H9 (cell line): ENCODE results near the gene TDRKH. TPM values are rescaled to one million over a fixed set of nuclear protein-coding genes. Genes with fewer than 3 reads are reported as not detected.
A peak's percentile ranks its signal among the peaks of the same experiment; 100 is the strongest.

Experiments
- DNase-seq: peaks from one replicate; pipeline ENCODE4 v3.0.0-alpha.2; 2017
- H2AFZ ChIP-seq: one replicate; pipeline ENCODE4 v1.6.1; 2013; ENCODE audit warnings: mild to moderate bottlenecking, low read length, control low read depth, moderate library complexity
- H2AK5ac ChIP-seq: 2 replicates; pipeline ENCODE4 v1.6.1; 2013; ENCODE audit warnings: low read length, control low read depth, mixed read lengths; ENCODE audit not compliant: insufficient read length
- H2BK120ac ChIP-seq: one replicate; pipeline ENCODE4 v1.6.1; 2013; ENCODE audit warnings: low read depth, mild to moderate bottlenecking, low read length, control low read depth, inconsistent platforms; ENCODE audit not compliant: poor library complexity, severe bottlenecking
- H2BK12ac ChIP-seq: 2 replicates; pipeline ENCODE4 v1.6.1; 2013; ENCODE audit warnings: low read length, control low read depth, mixed read lengths, low read depth; ENCODE audit not compliant: insufficient read length
- H2BK15ac ChIP-seq: 2 replicates; pipeline ENCODE4 v1.6.1; 2013; ENCODE audit warnings: low read depth, low read length, control low read depth
- H2BK20ac ChIP-seq: one replicate; pipeline ENCODE4 v1.6.1; 2013; ENCODE audit warnings: low read depth, mild to moderate bottlenecking, low read length, control low read depth, inconsistent platforms; ENCODE audit not compliant: poor library complexity, severe bottlenecking
- H2BK5ac ChIP-seq: 2 replicates; pipeline ENCODE4 v1.6.1; 2013; ENCODE audit warnings: low read length, control low read depth, mixed read lengths; ENCODE audit not compliant: insufficient read length
- H3K14ac ChIP-seq: 2 replicates; pipeline ENCODE4 v1.6.1; 2013; ENCODE audit warnings: low read length, control low read depth; ENCODE audit not compliant: insufficient read depth
- H3K18ac ChIP-seq: 2 replicates; pipeline ENCODE4 v1.6.1; 2013; ENCODE audit warnings: low read depth, mild to moderate bottlenecking, mixed read lengths, low read length, control low read depth; ENCODE audit not compliant: insufficient read length
- H3K23ac ChIP-seq: 2 replicates; pipeline ENCODE4 v1.6.1; 2013; ENCODE audit warnings: low read length, control low read depth, mixed read lengths, low read depth; ENCODE audit not compliant: insufficient read length
- H3K23me2 ChIP-seq: 2 replicates; pipeline ENCODE4 v1.6.1; 2013; ENCODE audit warnings: low read depth, mild to moderate bottlenecking, mixed read lengths, low read length, control low read depth; ENCODE audit not compliant: insufficient read length, poor library complexity, severe bottlenecking
- H3K27ac ChIP-seq: 2 replicates; pipeline ENCODE4 v1.5.1; 2013; ENCODE audit warnings: low read length, control low read depth, mixed read lengths, low read depth; ENCODE audit not compliant: insufficient read length
- H3K27me3 ChIP-seq: 2 replicates; pipeline ENCODE4 v1.6.1; 2013; ENCODE audit warnings: low read length, control low read depth, inconsistent platforms; ENCODE audit not compliant: insufficient read depth
- H3K4ac ChIP-seq: 2 replicates; pipeline ENCODE4 v1.6.1; 2013; ENCODE audit warnings: low read depth, mild to moderate bottlenecking, control low read depth, inconsistent platforms, low read length, moderate library complexity
- H3K4me1 ChIP-seq: 2 replicates; pipeline ENCODE4 v1.6.1; 2013; ENCODE audit warnings: low read length, control low read depth, inconsistent platforms; ENCODE audit not compliant: insufficient read depth
- H3K4me2 ChIP-seq: 2 replicates; pipeline ENCODE4 v1.6.1; 2013; ENCODE audit warnings: low read length, control low read depth, mixed read lengths; ENCODE audit not compliant: insufficient read length, insufficient read depth
- H3K56ac ChIP-seq: 2 replicates; pipeline ENCODE4 v1.6.1; 2013; ENCODE audit warnings: low read depth, mild to moderate bottlenecking, mixed read lengths, low read length, control low read depth; ENCODE audit not compliant: insufficient read length
- H3K79me1 ChIP-seq: 2 replicates; pipeline ENCODE4 v1.6.1; 2013; ENCODE audit warnings: low read depth, mild to moderate bottlenecking, moderate library complexity, low read length, control low read depth, inconsistent platforms; ENCODE audit not compliant: insufficient read depth, poor library complexity, severe bottlenecking
- H3K79me2 ChIP-seq: 2 replicates; pipeline ENCODE4 v1.6.1; 2013; ENCODE audit warnings: low read length, control low read depth, inconsistent platforms; ENCODE audit not compliant: insufficient read depth
- H3K9ac ChIP-seq: 2 replicates; pipeline ENCODE4 v1.6.1; 2013; ENCODE audit warnings: low read length, control low read depth, mixed read lengths; ENCODE audit not compliant: insufficient read length; ENCODE audit errors: extremely low read depth
- H3K9me3 ChIP-seq: one replicate; pipeline ENCODE4 v1.6.1; 2013; ENCODE audit warnings: low read depth, low read length, inconsistent platforms; ENCODE audit not compliant: control insufficient read depth
- H3T11ph ChIP-seq: one replicate; pipeline ENCODE4 v1.6.1; 2013; ENCODE audit warnings: mild to moderate bottlenecking, low read length, control low read depth, inconsistent platforms
- H4K20me1 ChIP-seq: one replicate; pipeline ENCODE4 v1.6.1; 2013; ENCODE audit not compliant: control insufficient read depth, insufficient read length, insufficient read depth
- H4K5ac ChIP-seq: 2 replicates; pipeline ENCODE4 v1.6.1; 2013; ENCODE audit warnings: low read depth, mild to moderate bottlenecking, mixed read lengths, low read length, control low read depth; ENCODE audit not compliant: insufficient read length
- H4K8ac ChIP-seq: replicated peaks from 2 replicates; pipeline ENCODE4 v1.6.1; 2013; ENCODE audit warnings: low read length, control low read depth, mixed read lengths, low read depth; ENCODE audit not compliant: insufficient read length
- H4K91ac ChIP-seq: 2 replicates; pipeline ENCODE4 v1.6.1; 2013; ENCODE audit warnings: low read depth, mild to moderate bottlenecking, moderate library complexity, mixed read lengths, low read length, control low read depth; ENCODE audit not compliant: insufficient read length
- H3K27ac Mint-ChIP-seq, 3 experiments: 2 replicates in 2 of 3; 3 replicates in 1 of 3; pipeline ENCODE4 v1.8.0; 2020 to 2021; ENCODE audit warnings: mixed read lengths in 3 of 3, mild to moderate bottlenecking in 1 of 3, moderate library complexity in 1 of 3
- H3K27me3 Mint-ChIP-seq: 2 replicates; pipeline ENCODE4 v1.8.0; 2021; ENCODE audit warnings: low read depth, mild to moderate bottlenecking, moderate library complexity, mixed read lengths
- H3K36me3 Mint-ChIP-seq, 3 experiments: 2 replicates in 2 of 3; 3 replicates in 1 of 3; pipeline ENCODE4 v1.8.0; 2020 to 2021; ENCODE audit warnings: low read depth in 3 of 3, mixed read lengths in 3 of 3; ENCODE audit not compliant: insufficient read depth in 1 of 3
- H3K4me1 Mint-ChIP-seq, 2 experiments: 2 replicates each; pipeline ENCODE4 v1.8.0; 2020; ENCODE audit warnings: mixed read lengths in 2 of 2
- H3K4me3 Mint-ChIP-seq, 2 experiments: 2 replicates in 1 of 2; 3 replicates in 1 of 2; pipeline ENCODE4 v1.8.0; 2020 to 2021; ENCODE audit warnings: mild to moderate bottlenecking in 2 of 2, mixed read lengths in 2 of 2, moderate library complexity in 1 of 2
- H3K9me3 Mint-ChIP-seq, 2 experiments: 2 replicates in 1 of 2; 3 replicates in 1 of 2; pipeline ENCODE4 v1.8.0; 2020; ENCODE audit warnings: mild to moderate bottlenecking in 2 of 2, mixed read lengths in 2 of 2, moderate library complexity in 1 of 2
- CTCF ChIP-seq: fragments of 200-600 bp; sonication (generic); conservative IDR thresholded peaks from 3 replicates; pipeline ENCODE4 v1.8.0; 2021; ENCODE audit warnings: antibody characterized with exemption, mild to moderate bottlenecking
- WGBS: extraction: QIAGEN DNeasy Blood & Tissue Kit; methylation state at CpG from one replicate; pipeline ENCODE4 v1.1.7; 2013; ENCODE audit warnings: missing lambda C conversion rate, low lambda C conversion rate, mixed read lengths; ENCODE audit not compliant: insufficient read length; ENCODE audit errors: extremely low coverage; 5-methylcytosine and 5-hydroxymethylcytosine counted together
- total RNA-seq: library from RNA; stranded (reverse); gene quantifications from 2 replicates; pipeline ENCODE4 v1.2.1, GENCODE V29; 2021

The TDRKH gene
- total RNA-seq, 1 experiment from 2014 or later = 24.0 TPM

GRCh38 chr1:151825751-151826660 is 35.7 kb upstream of the TDRKH start:
- Histone ChIP-seq H4K5ac (no peak overlapping the region), H3K18ac (no peak overlapping the region), H3K27me3 (no peaks in the 10 kb centered on the region), H2BK20ac (no peak overlapping the region), H3K9me3 (no peaks in the 10 kb centered on the region), H3K4ac (no peak overlapping the region), H3K23me2 (no peaks in the 10 kb centered on the region), H3K9ac (no peak overlapping the region), H2AFZ (no peak overlapping the region), H3K4me1 (peaks cover 15% of the 10 kb centered on the region; the same call in 1 of the 2 replicates), H3K27ac (no peak overlapping the region), H3K4me2 (peak overlapping the region; percentile 9), H4K20me1 (no peaks in the 10 kb centered on the region), H2BK12ac (no peak overlapping the region), H3K56ac (no peak overlapping the region), H2AK5ac (no peak overlapping the region), H4K8ac (no peak overlapping the region), H3K14ac (no peak overlapping the region), H3K23ac (no peak overlapping the region), H2BK120ac (no peak overlapping the region), H3K79me2 (no peaks in the 10 kb centered on the region), H4K91ac (no peak overlapping the region), H3T11ph (no peak overlapping the region), H3K79me1 (no peaks in the 10 kb centered on the region), H2BK15ac (no peak overlapping the region), H2BK5ac (no peak overlapping the region)
- WGBS = no CpG with 5 or more reads among the region's 21 CpGs
- Mint-ChIP-seq H3K27ac (no peak overlapping the region), H3K36me3 (no peaks in the 10 kb centered on the region), H3K9me3 (no peaks in the 10 kb centered on the region), H3K27me3 (peaks cover 2% of the 10 kb centered on the region), H3K4me3 (no peak overlapping the region), H3K4me1 (peaks cover 48% of the 10 kb centered on the region in 2 experiments)
- DNase-seq = peak; percentile 52
- no peak; the same call in 2 of the 3 replicates for TF ChIP-seq CTCF
